ENCODE results near the gene CISD3. TPM values are rescaled to one million over a fixed set of nuclear protein-coding genes. Genes with fewer than 3 reads are reported as not detected.

CISD3 gene
- total RNA-seq, 2 experiments from 2014 or later: 4.7 to 5.7 TPM

GRCh38 chr17:38732376-38733281 lies 2.5 kb downstream of the CISD3 start:
- Histone ChIP-seq H3K4me3 (ENCODE audit: low read length) (no peak overlapping the region), H3K4me1 (ENCODE audit: insufficient read depth, low read length) (peaks cover 68% of the 10 kb centered on the region), H3K36me3 (ENCODE audit: insufficient read depth, low read length) (peaks cover 8% of the 10 kb centered on the region), H3K27me3 (ENCODE audit: control insufficient read depth in 1 of 2, insufficient read depth in 2 of 2, low read length in 2 of 2) (no peaks in the 10 kb centered on the region), H3K27ac (ENCODE audit: low read depth in 1 of 2, low read length in 2 of 2) (peak overlapping the region in 1 of 2 donors; percentile 34), H3K9me3 (ENCODE audit: control insufficient read depth in 1 of 2, insufficient read depth in 1 of 2, low read length in 2 of 2) (no peaks in the 10 kb centered on the region)
- CTCF ChIA-PET: interaction anchor here (1.8 kb wide), 1 partner anchor 175 kb away, joined by 8 read pairs; no protein-coding TSS in a partner anchor
- no peak for TF ChIP-seq CTCF (IDR thresholded peaks at IDR 0.05)
- peaks cover 13% of the 10 kb centered on the region for H3K36me3 Mint-ChIP-seq (ENCODE audit: low read depth)
- ATAC-seq (ENCODE audit: poor library complexity): no peak
- no peak for DNase-seq
- POLR2A ChIA-PET: interaction anchor here (1.3 to 2.7 kb wide), 2 partner anchors 19 to 27 kb away, joined by 4 to 29 read pairs; partner anchors contain the start of gene MLLT6
- H3K27ac Mint-ChIP-seq: peak overlapping the region; percentile 88
- intact Hi-C loops (cut with DNase I, micrococcal nuclease): loop anchor here in 1 of 2 experiments (5.0 kb wide), 1 partner anchor 35 kb away; no protein-coding TSS in a partner anchor
- no peaks in the 10 kb centered on the region for H3K27me3 Mint-ChIP-seq
- peaks cover 72% of the 10 kb centered on the region for H3K4me1 Mint-ChIP-seq (ENCODE audit: low read depth)
- peak overlapping the region; percentile 99 for H3K4me3 Mint-ChIP-seq
- H3K9me3 Mint-ChIP-seq: no peaks in the 10 kb centered on the region

- TF ChIP-seq CTCF (IDR thresholded peaks at IDR 0.05): peak; percentile 26
- Mint-ChIP-seq H3K4me1 (ENCODE audit: low read depth) (peaks cover 64% of the 10 kb centered on the region), H3K4me3 (no peak overlapping the region), H3K27me3 (no peaks in the 10 kb centered on the region), H3K36me3 (ENCODE audit: low read depth) (peaks cover 5% of the 10 kb centered on the region), H3K27ac (peak overlapping the region; percentile 40), H3K9me3 (no peaks in the 10 kb centered on the region)
- Histone ChIP-seq H3K36me3 (ENCODE audit: insufficient read depth, low read length) (peaks cover 8% of the 10 kb centered on the region), H3K4me1 (ENCODE audit: insufficient read depth, low read length) (peaks cover 60% of the 10 kb centered on the region), H3K9me3 (ENCODE audit: control insufficient read depth in 1 of 2, insufficient read depth in 1 of 2, low read length in 2 of 2) (no peaks in the 10 kb centered on the region), H3K27me3 (ENCODE audit: control insufficient read depth in 1 of 2, insufficient read depth in 2 of 2, low read length in 2 of 2) (no peaks in the 10 kb centered on the region), H3K4me3 (ENCODE audit: low read length) (no peak overlapping the region), H3K27ac (ENCODE audit: low read depth in 1 of 2, low read length in 2 of 2) (no peak overlapping the region)
- DNase-seq (no peak), ATAC-seq (ENCODE audit: poor library complexity) (no peak)
- intact Hi-C loops (cut with DNase I, micrococcal nuclease): loop anchor here in 1 of 2 experiments (5.0 kb wide), 1 partner anchor 36 kb away; no protein-coding TSS in a partner anchor
- ChIA-PET POLR2A (no interaction called here), CTCF (interaction anchor here (1.5 to 2.8 kb wide), 3 partner anchors 15 to 67 kb away, joined by 3 to 70 read pairs (median 16); partner anchors contain the start of gene EPOP)
Measured at GRCh38 chr17:38733282-38733981, 3.3 kb downstream of the CISD3 start.

Measured in CD4-positive, alpha-beta T cell (primary cell).